H1 (cell line): ENCODE results near the gene OR13J1. TPM values are rescaled to one million over a fixed set of nuclear protein-coding genes. Genes with fewer than 3 reads are reported as not detected.

ENCODE experiments used
- CTCF ChIA-PET: fragments of 300-600 bp; sonication (Branson Sonifier 250); formaldehyde crosslinking; loops from one replicate; lab custom pipeline; 2021; ENCODE audit not compliant: partially characterized antibody; lab: Charles Lee
- POLR2A ChIA-PET: fragments of 300-600 bp; sonication (Branson Sonifier 250); formaldehyde crosslinking; loops from one replicate; lab custom pipeline; 2021; ENCODE audit warnings: inconsistent platforms; ENCODE audit not compliant: partially characterized antibody; lab: Charles Lee
- DNase-seq, 2 experiments: peaks; one replicate each; pipeline versions ENCODE4 v3.0.0 to v3.0.0-alpha.2; 2010 to 2022; ENCODE audit warnings: low spot score in 2 of 2, low read depth in 1 of 2, mixed read lengths in 1 of 2
- FAIRE-seq: peaks from 2 replicates; lab custom pipeline; 2011; peaks lifted over from hg19 to GRCh38; lab: Jason Lieb, UNC
- H2AFZ ChIP-seq: 2 replicates; pipeline ENCODE4 v1.8.1; 2012; ENCODE audit warnings: low read length, inconsistent platforms
- H2AK5ac ChIP-seq: 2 replicates; pipeline ENCODE4 v1.6.1; 2013; ENCODE audit warnings: low read depth, low read length
- H2BK120ac ChIP-seq: replicated peaks from 2 replicates; pipeline ENCODE3; 2013; ENCODE audit warnings: low read depth, low read length, inconsistent platforms
- H2BK12ac ChIP-seq: 2 replicates; pipeline ENCODE4 v1.6.1; 2013; ENCODE audit warnings: low read depth, low read length
- H2BK15ac ChIP-seq: 2 replicates; pipeline ENCODE4 v1.6.1; 2013; ENCODE audit warnings: low read length
- H2BK20ac ChIP-seq: 2 replicates; pipeline ENCODE4 v1.6.1; 2013; ENCODE audit warnings: low read length
- H2BK5ac ChIP-seq: 2 replicates; pipeline ENCODE4 v1.6.1; 2013; ENCODE audit warnings: low read depth, low read length
- H3K14ac ChIP-seq: 2 replicates; pipeline ENCODE4 v1.6.1; 2013; ENCODE audit warnings: inconsistent platforms; ENCODE audit not compliant: insufficient read length
- H3K18ac ChIP-seq: 2 replicates; pipeline ENCODE4 v1.6.1; 2013; ENCODE audit warnings: low read length; ENCODE audit errors: extremely low read depth
- H3K23ac ChIP-seq: 2 replicates; pipeline ENCODE4 v1.6.1; 2013; ENCODE audit warnings: inconsistent platforms; ENCODE audit not compliant: insufficient read length
- H3K23me2 ChIP-seq: 2 replicates; pipeline ENCODE4 v1.6.1; 2013; ENCODE audit warnings: low read depth, low read length
- H3K27ac ChIP-seq: 2 replicates; pipeline ENCODE4 v1.6.1; 2011; ENCODE audit warnings: low read depth, low read length, inconsistent platforms
- H3K27me3 ChIP-seq, 4 experiments: replicated peaks in 1 of 4; 1 replicate in 1 of 4; 2 replicates in 3 of 4; pipeline versions ENCODE4 v1.6.1 to v1.8.1; 2011 to 2013; ENCODE audit warnings: low read length in 3 of 4, mild to moderate bottlenecking in 3 of 4, inconsistent platforms in 2 of 4, mixed read lengths in 2 of 4, moderate library complexity in 1 of 4; ENCODE audit not compliant: control insufficient read depth in 3 of 4, insufficient read depth in 3 of 4; ENCODE audit errors: extremely low read depth in 1 of 4
- H3K36me3 ChIP-seq, 4 experiments: 2 replicates each; pipeline versions ENCODE4 v1.6.1 to v1.8.1; 2011 to 2013; ENCODE audit warnings: mild to moderate bottlenecking in 4 of 4, low read length in 3 of 4, moderate library complexity in 2 of 4, control low read depth in 1 of 4, inconsistent platforms in 1 of 4; ENCODE audit not compliant: insufficient read depth in 4 of 4, control insufficient read depth in 2 of 4
- H3K4ac ChIP-seq: replicated peaks from 2 replicates; pipeline ENCODE3; 2013; ENCODE audit warnings: low read length, low read depth, mixed read lengths, inconsistent platforms; ENCODE audit not compliant: insufficient read length
- H3K4me1 ChIP-seq, 4 experiments: replicated peaks in 1 of 4; 1 replicate in 1 of 4; 2 replicates in 3 of 4; pipeline versions ENCODE4 v1.6.1 to v1.8.1; 2011 to 2013; ENCODE audit warnings: low read length in 3 of 4, inconsistent platforms in 2 of 4, mixed read lengths in 1 of 4; ENCODE audit not compliant: insufficient read depth in 4 of 4, control insufficient read depth in 3 of 4
- H3K4me2 ChIP-seq, 2 experiments: 2 replicates each; pipeline versions ENCODE4 v1.6.1 to v1.8.1; 2011 to 2013; ENCODE audit warnings: low read depth in 2 of 2, low read length in 2 of 2, control low read depth in 1 of 2, inconsistent platforms in 1 of 2, mild to moderate bottlenecking in 1 of 2; ENCODE audit not compliant: insufficient read depth in 1 of 2
- H3K4me3 ChIP-seq, 4 experiments: fragments of 200-600, 300-600 bp in 1 of 4; sonication (generic), shearing (Covaris generic), sonication (Bioruptor Twin) in 1 of 4; 2 replicates each; pipeline versions ENCODE4 v1.5.1 to v1.8.1; 2011 to 2016; ENCODE audit warnings: low read length in 4 of 4, low read depth in 3 of 4, control low read depth in 2 of 4, inconsistent platforms in 2 of 4, mild to moderate bottlenecking in 2 of 4, mixed read lengths in 1 of 4, moderate library complexity in 1 of 4; ENCODE audit not compliant: insufficient read depth in 2 of 4; ENCODE audit errors: extremely low read depth in 1 of 4
- H3K56ac ChIP-seq: replicated peaks from 2 replicates; pipeline ENCODE3; 2013; ENCODE audit warnings: low read depth, mild to moderate bottlenecking, mixed read lengths, low read length, inconsistent platforms; ENCODE audit not compliant: insufficient read length
- H3K79me1 ChIP-seq: 2 replicates; pipeline ENCODE4 v1.6.1; 2013; ENCODE audit warnings: low read depth, low read length, control low read depth
- H3K79me2 ChIP-seq, 2 experiments: 2 replicates each; pipeline versions ENCODE4 v1.6.1 to v1.8.1; 2012 to 2013; ENCODE audit warnings: low read length in 2 of 2, mild to moderate bottlenecking in 2 of 2, inconsistent platforms in 1 of 2; ENCODE audit not compliant: insufficient read depth in 2 of 2, control insufficient read depth in 1 of 2
- H3K9ac ChIP-seq, 4 experiments: replicated peaks in 1 of 4; 1 replicate in 1 of 4; 2 replicates in 3 of 4; pipeline versions ENCODE4 v1.6.1 to v1.8.1; 2011 to 2013; ENCODE audit warnings: low read depth in 3 of 4, low read length in 3 of 4, control low read depth in 2 of 4, mild to moderate bottlenecking in 2 of 4, moderate library complexity in 2 of 4, inconsistent platforms in 1 of 4; ENCODE audit errors: extremely low read depth in 1 of 4
- H3K9me3 ChIP-seq, 2 experiments: 2 replicates each; pipeline versions ENCODE4 v1.6.1 to v1.8.1; 2012 to 2013; ENCODE audit warnings: mild to moderate bottlenecking in 2 of 2, moderate library complexity in 2 of 2, control low read depth in 1 of 2, inconsistent platforms in 1 of 2, low read depth in 1 of 2, low read length in 1 of 2, mixed read lengths in 1 of 2; ENCODE audit not compliant: insufficient read depth in 2 of 2
- H4K20me1 ChIP-seq, 2 experiments: replicated peaks in 1 of 2; 2 replicates each; pipeline versions ENCODE3 to v1.8.1; 2011 to 2013; ENCODE audit warnings: inconsistent platforms in 2 of 2, low read length in 2 of 2, mild to moderate bottlenecking in 1 of 2; ENCODE audit not compliant: insufficient read depth in 2 of 2, control insufficient read depth in 1 of 2
- H4K5ac ChIP-seq: 2 replicates; pipeline ENCODE4 v1.6.1; 2013; ENCODE audit warnings: low read length, low read depth, mixed read lengths, inconsistent platforms; ENCODE audit not compliant: insufficient read length
- H4K8ac ChIP-seq: 2 replicates; pipeline ENCODE4 v1.8.0; 2013; ENCODE audit warnings: mild to moderate bottlenecking, moderate library complexity, low read length, inconsistent platforms; ENCODE audit not compliant: insufficient read depth; ENCODE audit errors: extremely low read depth
- H4K91ac ChIP-seq: replicated peaks from 2 replicates; pipeline ENCODE3; 2013; ENCODE audit warnings: low read length, mixed read lengths, inconsistent platforms; ENCODE audit not compliant: insufficient read length
- ATF3 ChIP-seq: IDR thresholded peaks from 2 replicates; pipeline ENCODE4 v1.6.1; 2011; ENCODE audit warnings: low read depth, mild to moderate bottlenecking, low read length; ENCODE audit not compliant: insufficient read depth
- CTCF ChIP-seq, 3 experiments: IDR thresholded peaks; 1 replicate in 2 of 3; 2 replicates in 1 of 3; pipeline versions ENCODE4 v1.5.1 to v1.6.1; 2011; ENCODE audit warnings: low read length in 3 of 3, mild to moderate bottlenecking in 3 of 3, inconsistent platforms in 2 of 3, low read depth in 1 of 3, moderate library complexity in 1 of 3; ENCODE audit not compliant: insufficient read depth in 1 of 3; ENCODE audit errors: control extremely low read depth in 1 of 3
- EP300 ChIP-seq, 2 experiments: IDR thresholded peaks; 1 replicate in 1 of 2; 2 replicates in 1 of 2; pipeline ENCODE4 v1.6.1; 2011 to 2012; ENCODE audit warnings: low read depth in 2 of 2, low read length in 2 of 2, mild to moderate bottlenecking in 2 of 2, borderline replicate concordance in 1 of 2, inconsistent platforms in 1 of 2, moderate library complexity in 1 of 2
- JUND ChIP-seq: IDR thresholded peaks from 2 replicates; pipeline ENCODE4 v1.6.1; 2011; ENCODE audit warnings: mild to moderate bottlenecking, improper control_type of control experiment, low read length
- KDM5A ChIP-seq: fragments of 200-600 bp; IDR thresholded peaks from 2 replicates; pipeline ENCODE4 v1.7.1; 2012; ENCODE audit warnings: mild to moderate bottlenecking, low read length, inconsistent platforms, mixed read lengths
- MAX ChIP-seq: IDR thresholded peaks from 2 replicates; pipeline ENCODE4 v1.6.1; 2012; ENCODE audit warnings: inconsistent platforms
- NANOG ChIP-seq: IDR thresholded peaks from 2 replicates; pipeline ENCODE4 v1.6.1; 2011; ENCODE audit warnings: low read length, low read depth, mild to moderate bottlenecking, inconsistent platforms; ENCODE audit not compliant: insufficient read depth, poor library complexity, severe bottlenecking
- RBBP5 ChIP-seq: IDR thresholded peaks from 2 replicates; pipeline ENCODE4 v1.7.1; 2012; ENCODE audit warnings: low read depth, mild to moderate bottlenecking, inconsistent platforms, low read length, moderate library complexity, borderline replicate concordance
- WGBS, 2 experiments: shearing (Covaris generic) in 1 of 2; methylation state at CpG; one replicate each; pipeline versions ENCODE4 v1.1.6 to v1.1.7; 2013 to 2015; ENCODE audit warnings: low lambda C conversion rate in 2 of 2, mixed read lengths in 2 of 2, inconsistent platforms in 1 of 2, low coverage in 1 of 2, missing lambda C conversion rate in 1 of 2; ENCODE audit not compliant: insufficient replicate concordance in 2 of 2, insufficient coverage in 1 of 2, insufficient read length in 1 of 2; ENCODE audit errors: extremely low coverage in 1 of 2, missing lambda C conversion rate in 1 of 2; 5-methylcytosine and 5-hydroxymethylcytosine counted together
- polyA plus RNA-seq, 7 experiments: library from polyadenylated mRNA; depleted of rRNA in 3 of 7; stranded (reverse) in 5 of 7; unstranded in 2 of 7; fragments of >200 nt in 5 of 7; fragments of 200-250 nt in 2 of 7; gene quantifications; 1 replicate in 5 of 7; 2 replicates in 1 of 7; 4 replicates in 1 of 7; pipeline versions ENCODE4 v1.2.1 to v1.2.3, GENCODE V29; 2011 to 2013; ENCODE audit warnings: missing spikeins in 2 of 7, mixed read lengths in 2 of 7
- total RNA-seq: library from RNA; stranded (reverse); fragmentation: NEBNext Ultra II Directional; extraction: Animal tissue kit (Norgen Biotek cat#: 25700); gene quantifications from 2 replicates; pipeline ENCODE4 v1.2.1, GENCODE V29; 2021

The OR13J1 gene
- total and polyA plus RNA-seq, 2 of the 8 experiments (the other 6 are each of a cell fraction or from before 2014, with no cell fraction given): not detected

DNA sequence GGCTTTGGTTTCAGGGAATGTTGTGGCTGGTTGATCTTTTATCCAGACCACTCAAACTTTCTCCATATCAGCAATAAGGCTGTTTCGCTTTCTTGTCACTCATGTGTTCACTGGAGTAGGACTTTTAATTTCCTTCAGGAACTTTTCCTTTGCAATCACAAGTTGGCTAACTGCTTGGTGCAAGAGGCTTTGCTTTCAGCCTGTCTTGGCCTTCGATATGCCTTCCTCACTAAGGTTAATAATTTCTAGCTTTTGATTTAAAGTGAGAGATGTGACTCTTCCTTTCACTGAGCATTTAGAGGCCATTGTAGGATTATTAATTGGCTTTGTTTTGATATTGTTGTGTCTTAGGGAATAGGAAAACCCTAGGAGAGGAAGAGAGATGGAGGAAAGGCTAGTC lies 28.8 kb upstream of the OR13J1 start:
- Histone ChIP-seq H3K23me2 (no peaks in the 10 kb centered on the region), H3K14ac (no peak overlapping the region), H3K36me3 (no peaks in the 10 kb centered on the region), H3K27ac (no peak overlapping the region), H4K20me1 (no peaks in the 10 kb centered on the region), H3K4ac (no peak overlapping the region), H3K56ac (no peak overlapping the region), H3K79me1 (no peaks in the 10 kb centered on the region), H4K5ac (no peak overlapping the region), H4K91ac (no peak overlapping the region), H3K27me3 (no peaks in the 10 kb centered on the region), H3K9ac (no peak overlapping the region), H3K79me2 (no peaks in the 10 kb centered on the region), H3K23ac (no peak overlapping the region), H3K4me2 (no peak overlapping the region), H2AK5ac (no peak overlapping the region), H3K18ac (no peak overlapping the region), H3K4me1 (no peaks in the 10 kb centered on the region), H2BK120ac (no peak overlapping the region), H3K9me3 (no peaks in the 10 kb centered on the region), H2AFZ (no peak overlapping the region), H2BK15ac (no peak overlapping the region), H2BK12ac (no peak overlapping the region), H4K8ac (no peak overlapping the region), H3K4me3 (no peak overlapping the region), H2BK20ac (no peak overlapping the region), H2BK5ac (no peak overlapping the region)
- WGBS, 2 experiments: 93% methylated on average over 2 of the region's 2 CpGs; no CpG with 5 or more reads in 1 of the 2 experiments
- DNase-seq (no peak), FAIRE-seq (no peak)
- ChIA-PET POLR2A (no interaction called here), CTCF (interaction anchor here (1.5 to 2.2 kb wide), 5 partner anchors 8 to 73 kb away, joined by 3 to 7 read pairs (median 6); no protein-coding TSS in a partner anchor)
- TF ChIP-seq KDM5A: no peak
- no peak for TF ChIP-seq JUND
- TF ChIP-seq MAX: no peak
- TF ChIP-seq RBBP5: no peak
- no peak for TF ChIP-seq CTCF (IDR thresholded peaks at IDR 0.05; ENCODE audit: control extremely low read depth in 1 of 3, insufficient read depth in 1 of 3, low read depth in 1 of 3, low read length in 3 of 3)
- no peak for TF ChIP-seq EP300 (IDR thresholded peaks at IDR 0.05; ENCODE audit: borderline replicate concordance in 1 of 2, low read depth in 2 of 2, low read length in 2 of 2)
- no peak for TF ChIP-seq ATF3
- no peak for TF ChIP-seq NANOG
